GM19468 (cell line): Measurements from ENCODE around the gene SAPCD1.
"Not testable (repeated sequence)": the region's sequence is repeated elsewhere in the genome, so short reads cannot be mapped to it uniquely, and the experiment has no call there.

Source experiments
- ATAC-seq: cut with Tn5 transposase; IDR thresholded peaks from one replicate; pipeline ENCODE4 v1.9.1; 2021; ENCODE audit warnings: mild to moderate bottlenecking, moderate library complexity, moderate number of reproducible peaks; ENCODE audit not compliant: unreplicated experiment; ENCODE audit errors: extremely low read depth

Gene SAPCD1

DNA sequence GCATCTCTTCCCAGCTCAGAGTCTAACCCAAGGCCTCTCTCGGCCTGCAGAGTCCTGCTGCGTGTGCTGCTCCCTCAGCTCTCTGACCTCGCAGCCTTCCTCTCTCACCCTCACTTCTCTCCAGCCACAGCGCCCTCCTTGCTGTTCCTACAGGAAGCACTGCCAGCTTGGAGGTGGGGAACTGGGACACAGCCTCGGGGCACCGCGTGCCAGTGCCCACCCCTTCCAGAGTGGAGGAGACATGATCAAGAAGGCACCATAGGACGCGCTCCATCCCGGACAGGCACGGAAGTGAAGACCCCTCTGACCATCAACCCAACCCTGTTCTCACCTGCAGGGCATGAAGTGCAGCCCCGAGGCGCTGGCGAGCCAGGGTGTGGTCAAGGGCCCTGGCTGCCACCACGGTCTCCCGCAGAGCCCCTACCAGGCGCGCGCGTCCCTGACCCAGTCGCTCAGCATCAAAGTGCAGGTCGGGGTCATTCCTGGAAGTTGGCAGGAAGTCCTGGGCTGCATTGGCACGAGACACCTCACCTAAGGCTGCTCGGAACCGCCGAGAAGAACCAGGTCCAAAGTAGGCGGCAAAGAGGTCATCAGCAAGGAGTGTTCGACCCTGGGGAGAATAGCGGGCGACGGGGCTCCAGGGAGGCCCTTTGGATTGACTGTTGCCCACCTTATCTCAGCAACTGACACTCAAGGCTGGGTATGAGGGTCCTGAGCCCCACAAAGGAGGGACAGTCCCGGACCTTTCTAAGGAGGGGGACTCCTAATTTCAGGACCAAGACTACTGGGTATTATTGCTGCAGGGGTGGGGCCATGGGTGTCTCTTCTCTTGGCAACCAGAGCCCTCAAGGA lies 13.4 kb downstream of the SAPCD1 start:
- ATAC-seq = no peak

DNA sequence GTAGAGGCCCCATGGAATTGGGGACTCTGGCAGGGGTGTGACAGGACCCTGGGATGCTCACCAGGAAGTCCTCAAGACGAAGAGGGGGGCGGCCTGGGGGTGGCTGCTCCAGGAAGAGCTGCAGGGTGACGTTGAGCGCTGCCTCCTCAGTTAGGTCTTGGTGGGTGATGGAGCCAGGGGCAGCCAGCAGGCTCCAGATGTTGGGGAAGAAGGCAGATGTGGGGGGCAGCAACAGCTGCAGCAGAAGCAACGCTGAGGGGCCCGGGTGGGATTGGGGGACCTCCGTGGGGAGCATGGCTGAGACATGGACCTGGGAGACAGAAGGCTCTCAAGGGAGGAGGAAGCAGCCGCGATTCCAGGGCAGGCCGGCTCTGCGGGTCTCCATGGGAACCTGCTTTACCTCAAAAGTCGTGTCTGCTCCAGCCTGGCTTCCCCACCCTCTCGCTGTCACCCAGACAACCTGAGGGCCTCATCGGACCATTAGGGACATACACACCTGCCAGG lies 14.1 kb downstream of the SAPCD1 start:
- no peak for ATAC-seq

DNA sequence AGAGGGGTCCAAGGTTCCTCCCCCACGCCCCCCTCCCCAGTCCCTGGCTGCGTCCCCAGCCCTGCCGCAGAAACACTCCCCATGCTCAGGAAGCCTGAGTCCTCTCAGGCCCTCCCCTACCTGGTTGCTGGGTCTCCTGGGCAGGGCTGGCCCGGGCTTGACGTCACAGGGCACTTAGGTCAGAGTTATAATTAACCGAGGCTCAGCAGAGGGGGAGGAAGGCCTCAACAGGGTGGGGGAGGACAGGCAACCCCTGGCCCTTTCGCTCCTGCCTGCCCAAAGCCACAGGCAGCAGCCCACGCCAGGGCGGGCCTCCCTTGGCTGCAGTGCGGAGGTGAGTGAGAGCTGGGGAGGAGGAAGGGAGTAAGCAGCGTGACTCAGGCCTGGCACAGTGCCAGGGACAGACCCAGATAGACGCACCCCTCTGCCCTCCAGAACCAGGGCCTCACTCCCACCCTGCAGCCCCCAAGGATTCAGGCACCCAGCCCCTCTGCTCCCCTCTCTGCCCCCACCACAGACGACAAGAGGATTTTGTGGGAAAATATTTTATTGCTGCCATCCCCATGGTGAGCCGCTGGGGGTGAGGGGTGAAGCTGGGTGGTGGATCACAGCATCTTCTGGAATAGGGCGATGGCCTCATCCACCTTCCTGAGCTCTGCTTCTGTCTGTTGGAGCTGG lies 14.7 kb downstream of the SAPCD1 start, which contains the start of gene VWA7:
TSS of gene VWA7 (minus strand) at position 340 of the 678 bp plus-strand sequence. CDS start 549 bp downstream, outside the sequence.
- ATAC-seq = no peak

DNA sequence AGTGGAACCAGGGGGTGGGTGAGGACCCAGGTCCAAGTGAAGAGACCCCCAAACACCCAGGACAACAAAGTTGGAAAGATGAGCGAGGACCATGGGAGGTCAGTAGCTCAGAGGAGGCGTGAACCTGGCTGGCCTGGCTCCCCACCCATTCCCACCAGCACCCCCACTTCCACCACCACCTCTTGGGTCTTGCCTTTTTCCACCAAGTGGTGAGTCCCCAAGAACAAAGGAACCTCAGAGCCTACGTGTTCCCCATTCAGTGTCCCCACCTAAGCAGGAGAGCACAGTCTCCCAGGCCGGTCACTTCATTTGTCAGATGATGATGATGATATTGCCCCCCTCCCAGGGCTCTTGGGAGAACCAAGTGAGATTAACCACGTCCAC lies 15.2 kb downstream of the SAPCD1 start:
- ATAC-seq = no peak

DNA sequence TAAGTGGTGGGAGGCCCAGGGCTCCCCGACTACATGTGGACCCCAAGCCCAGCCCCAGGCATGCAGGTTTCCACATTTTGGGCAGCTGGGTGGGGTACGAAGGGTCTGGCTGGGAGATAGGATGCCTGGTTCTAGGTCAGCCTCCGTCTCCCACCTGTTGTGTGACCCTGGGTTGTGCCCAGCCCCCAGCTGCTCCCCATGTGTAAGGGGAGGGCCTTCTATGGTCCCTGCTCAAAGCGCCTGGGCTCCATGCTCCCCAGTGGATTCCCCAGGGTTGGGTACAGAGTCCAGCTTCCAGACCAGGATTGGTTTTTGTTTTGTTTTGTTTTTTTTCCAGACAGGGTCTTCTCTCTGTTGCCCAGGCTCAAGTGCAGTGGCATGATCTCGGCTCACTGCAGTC lies 15.7 kb downstream of the SAPCD1 start:
- no peak for ATAC-seq

DNA sequence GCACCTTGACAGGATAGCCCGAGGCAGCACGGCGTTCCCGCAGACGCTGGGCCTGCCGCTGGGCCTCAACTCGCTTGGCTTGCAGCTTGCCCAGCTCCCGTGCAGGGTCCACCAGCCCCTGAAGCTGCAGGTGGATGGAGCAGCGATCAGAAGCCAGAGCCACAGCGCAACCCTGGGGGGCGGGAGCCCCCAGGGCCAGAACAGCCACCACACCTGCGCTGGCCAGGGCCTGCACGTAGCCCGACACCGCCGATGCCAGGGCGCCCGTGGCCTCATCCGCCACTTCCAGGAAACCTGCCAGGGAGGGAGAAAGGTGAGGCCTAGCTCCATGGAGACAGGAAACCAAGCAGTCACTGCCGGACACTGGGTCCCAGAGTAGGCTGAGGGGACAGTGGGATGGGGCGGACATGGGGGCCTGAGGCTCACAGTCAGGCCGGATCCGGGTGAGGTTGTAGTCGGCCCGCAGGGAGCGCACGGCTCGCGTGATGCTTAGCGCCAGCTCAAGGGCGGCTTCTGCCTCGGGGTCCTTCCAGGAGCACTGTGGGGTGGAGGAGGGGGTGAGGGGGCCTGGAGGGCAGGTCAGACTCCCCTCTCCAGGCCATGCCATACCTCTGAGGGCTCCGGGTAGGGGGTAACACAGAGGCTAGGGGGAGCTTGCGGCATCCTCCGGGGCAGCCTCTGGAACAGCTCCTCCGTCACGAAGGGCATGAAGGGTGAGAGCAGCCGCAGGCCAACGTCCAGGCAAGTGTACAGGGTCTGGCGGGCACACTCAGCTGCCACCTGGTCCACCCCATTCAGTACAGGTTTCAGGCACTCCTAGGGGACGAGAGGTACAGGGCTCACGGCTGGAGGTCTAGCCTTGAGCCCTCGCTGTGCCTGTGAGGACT lies 16.8 kb downstream of the SAPCD1 start:
- no peak for ATAC-seq

DNA sequence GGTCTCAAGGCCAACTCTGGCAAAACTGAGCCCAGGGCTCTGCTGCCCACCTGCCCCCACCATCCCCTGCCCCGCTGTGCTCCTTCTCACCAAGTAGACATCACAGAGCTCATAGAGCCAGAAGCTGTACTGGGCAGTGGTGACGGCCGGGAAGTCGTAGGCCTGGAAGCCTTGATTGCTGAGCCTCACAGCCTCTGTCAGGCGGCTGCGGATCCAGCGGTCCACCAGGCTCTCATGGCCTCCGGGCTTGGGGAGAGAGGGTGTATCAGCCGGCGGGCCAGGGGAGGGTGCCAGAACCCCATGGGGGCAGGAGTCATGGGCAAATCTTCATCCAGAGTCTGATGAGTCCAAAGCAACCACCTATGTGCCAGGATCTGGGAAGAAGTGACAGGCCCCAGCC lies 17.5 kb downstream of the SAPCD1 start:
- no peak for ATAC-seq

DNA sequence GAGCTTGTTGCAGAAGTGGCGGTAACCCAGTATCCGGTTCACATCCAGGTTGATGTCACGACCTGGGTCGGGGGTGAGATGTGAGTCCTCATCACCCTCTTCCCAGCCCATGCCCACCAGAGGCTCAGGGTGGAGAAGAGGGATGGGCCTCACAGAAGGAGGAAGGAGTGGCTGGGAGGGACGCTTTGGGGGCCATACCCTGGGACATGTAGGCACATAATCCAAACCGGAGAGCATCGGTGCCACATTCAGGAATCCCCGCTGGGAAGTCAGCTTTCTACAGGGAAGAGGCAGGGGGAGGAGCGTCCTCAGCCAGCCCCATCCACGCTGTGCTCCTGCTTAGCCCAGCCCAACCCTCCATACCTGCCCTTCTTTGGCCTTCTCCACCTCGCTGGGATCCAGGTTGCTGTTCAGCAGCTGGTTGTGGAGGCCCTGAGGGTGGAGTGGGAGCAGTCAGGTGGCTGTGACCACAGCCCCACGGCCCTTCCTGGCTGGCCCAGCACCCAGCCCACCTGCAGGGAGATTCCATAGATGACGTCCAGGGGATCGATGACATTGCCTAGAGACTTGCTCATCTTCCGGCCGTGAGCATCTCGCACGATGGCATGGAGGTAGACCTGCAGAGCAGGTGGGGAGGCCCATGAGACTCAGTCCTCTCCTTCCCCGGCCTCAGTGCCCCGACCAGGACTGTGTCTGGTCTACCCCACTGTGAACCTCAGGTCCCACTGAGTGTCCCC lies 18.2 kb downstream of the SAPCD1 start:
- ATAC-seq = no peak

DNA sequence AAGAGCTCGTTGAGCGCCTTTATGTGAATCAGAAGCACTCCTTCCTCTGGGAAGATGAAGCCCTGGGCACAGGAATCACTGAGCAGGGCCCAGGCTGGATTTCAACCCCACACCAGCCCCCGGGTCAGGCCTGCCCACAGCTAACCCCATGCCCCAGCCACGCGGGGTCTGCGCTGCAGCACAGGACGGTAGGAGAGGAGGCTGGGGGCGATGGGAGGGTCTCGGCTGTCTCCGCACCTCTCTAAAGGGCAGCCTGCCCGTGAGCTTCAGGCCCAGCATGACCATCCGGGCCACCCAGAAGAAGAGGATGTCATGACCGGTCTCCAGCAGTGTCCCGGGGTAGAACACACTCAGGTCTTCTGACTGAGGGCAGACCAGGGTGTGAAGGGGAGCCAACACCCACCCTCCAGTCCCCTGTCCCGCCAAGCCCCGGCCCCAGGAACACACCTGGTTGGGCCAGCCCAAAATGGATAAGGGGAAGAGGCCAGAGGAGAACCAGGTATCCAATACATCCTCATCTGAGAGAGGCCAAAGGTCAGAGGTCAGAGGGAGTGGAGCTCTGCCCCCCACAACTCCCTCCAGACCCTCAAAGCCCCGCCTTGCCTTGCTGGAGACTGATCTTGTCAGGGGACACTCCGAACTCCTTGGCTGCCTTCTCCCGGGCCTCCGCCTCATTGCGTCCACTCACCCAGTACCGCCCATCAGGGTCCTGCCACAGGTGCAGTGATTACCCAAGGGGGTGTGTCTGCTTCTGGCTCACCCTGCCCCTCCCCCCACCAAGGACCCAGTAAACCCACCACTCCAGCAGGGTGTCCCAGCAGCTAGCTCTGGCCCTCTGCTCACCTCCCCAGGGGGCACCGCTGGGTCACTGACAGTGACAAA lies 19.0 kb downstream of the SAPCD1 start:
- no peak for ATAC-seq

DNA sequence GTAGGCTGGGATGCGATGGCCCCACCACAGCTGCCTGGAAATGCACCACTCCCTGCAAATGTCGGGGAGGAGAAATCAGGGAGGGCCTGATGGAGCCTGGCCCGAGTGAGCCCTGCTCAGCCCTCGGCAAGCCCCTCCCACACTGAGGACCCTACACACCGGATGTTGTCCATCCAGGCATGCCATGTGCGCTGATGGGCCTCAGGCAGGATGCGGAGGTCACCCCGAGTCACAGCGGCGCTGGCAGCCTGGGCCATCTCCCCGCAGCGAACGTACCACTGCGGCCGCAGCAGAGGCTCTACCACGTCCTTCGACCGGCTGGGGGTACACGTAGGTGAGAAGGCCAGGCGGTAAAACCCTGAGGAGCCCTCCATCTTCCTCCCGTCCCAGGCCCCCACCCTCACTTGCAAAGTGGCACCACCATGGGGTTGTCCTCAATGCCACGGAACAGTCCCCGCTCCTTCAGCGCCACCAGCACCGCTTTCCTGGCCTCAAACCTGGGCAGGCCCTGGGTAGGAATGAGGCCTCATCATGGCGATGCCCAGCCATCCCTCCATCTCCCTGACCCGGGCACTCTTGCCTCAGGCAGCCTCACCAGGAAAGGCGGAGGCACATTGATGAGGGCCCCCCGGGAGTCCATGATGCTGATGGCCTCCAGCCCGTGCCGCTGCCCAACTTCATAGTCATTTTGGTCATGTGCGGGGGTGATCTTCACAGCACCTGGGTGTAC lies 19.8 kb downstream of the SAPCD1 start:
- ATAC-seq = no peak

DNA sequence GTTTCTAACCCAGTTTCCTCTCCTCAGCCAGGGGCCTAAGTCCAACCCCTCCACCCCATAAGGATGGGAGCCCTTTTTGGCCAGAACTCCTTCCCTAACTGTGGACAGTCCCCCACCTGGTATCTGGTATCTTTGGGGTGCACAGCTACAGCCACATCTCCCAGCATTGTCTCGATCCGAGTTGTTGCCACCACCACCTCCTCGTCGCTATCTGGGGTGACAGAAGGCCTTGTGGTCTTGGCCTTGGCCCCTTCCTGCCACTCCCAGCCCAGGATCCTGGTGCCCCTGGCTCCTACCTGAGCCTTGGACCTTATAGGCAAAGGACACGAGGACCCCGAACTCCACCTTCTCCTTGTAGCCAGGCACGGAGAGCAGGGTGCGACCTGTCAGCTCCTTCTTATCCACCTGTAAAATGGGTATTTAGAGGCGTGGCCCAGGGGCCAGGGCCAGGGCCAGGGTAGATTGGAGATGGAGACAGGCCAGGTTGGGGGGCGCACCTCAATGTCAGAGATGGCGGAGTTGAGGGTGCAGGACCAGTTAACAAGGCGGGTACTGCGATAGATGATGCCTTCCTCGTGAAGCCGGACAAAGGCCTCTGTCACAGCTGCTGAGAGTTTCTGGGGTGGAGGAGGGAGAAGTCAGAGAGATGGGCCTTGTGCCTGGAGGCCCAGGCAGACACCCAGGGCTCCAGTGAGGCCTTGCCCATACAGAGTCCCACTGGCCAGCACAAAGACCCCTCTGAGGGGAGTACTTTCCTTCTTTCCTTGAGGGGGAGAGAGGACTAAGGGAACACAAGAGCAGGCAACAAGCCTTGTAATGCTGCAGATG lies 21.9 kb downstream of the SAPCD1 start:
- ATAC-seq = no peak

DNA sequence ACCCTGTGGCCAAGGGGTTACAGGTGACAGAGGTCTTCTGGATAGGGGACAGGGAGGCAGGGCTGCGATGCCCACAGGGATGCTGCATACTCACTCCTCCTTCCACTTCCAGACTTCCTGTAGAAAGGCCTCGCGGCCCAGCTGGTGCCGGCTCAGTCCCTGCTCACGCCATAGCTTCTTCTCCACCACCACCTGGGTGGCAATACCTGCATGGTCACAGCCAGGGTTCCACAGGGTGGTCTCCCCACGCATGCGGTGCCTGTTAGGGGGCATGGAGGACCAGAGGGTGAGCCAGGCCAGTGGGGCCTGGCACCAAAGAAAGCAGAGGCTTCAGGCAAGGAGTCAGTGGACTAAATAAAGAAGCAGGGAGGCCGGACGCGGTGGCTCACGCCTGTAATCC lies 23.0 kb downstream of the SAPCD1 start:
- no peak for ATAC-seq

DNA sequence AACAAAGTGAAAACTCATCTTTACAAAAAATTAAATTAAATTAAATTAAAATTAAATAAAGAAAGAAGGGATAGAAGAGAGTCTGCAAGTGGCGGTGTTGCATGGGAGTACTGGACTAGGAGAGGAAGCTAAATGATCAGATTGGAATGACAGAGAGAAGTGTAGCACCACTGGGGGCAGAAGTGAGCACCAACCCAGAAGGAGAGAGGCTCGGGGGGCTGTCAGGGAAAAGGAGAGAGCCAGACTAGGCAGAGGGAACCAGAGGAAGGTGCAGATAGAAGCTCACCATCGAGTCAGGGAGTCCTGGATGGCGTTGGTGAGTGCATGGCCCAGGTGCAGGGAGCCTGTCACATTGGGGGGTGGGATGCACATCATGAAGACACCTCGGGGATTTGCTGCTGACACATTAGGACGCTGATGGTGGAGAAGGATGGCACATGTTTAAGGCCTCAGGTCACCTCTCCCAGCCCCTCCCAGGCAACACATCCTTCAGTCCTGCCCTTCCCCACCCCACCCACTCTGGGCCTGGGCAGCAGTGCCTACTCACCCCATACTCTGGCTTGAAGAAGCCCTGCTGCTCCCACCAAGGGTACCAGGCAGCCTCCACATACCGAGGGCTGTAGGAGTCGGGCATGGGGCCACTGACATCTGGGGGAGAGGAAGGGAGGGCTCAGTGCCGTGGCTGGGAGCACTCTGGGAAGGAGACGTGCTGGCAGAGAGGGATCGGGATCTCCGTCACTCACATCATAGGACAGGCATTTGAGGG lies 29.1 kb downstream of the SAPCD1 start:
- no peak for ATAC-seq

DNA sequence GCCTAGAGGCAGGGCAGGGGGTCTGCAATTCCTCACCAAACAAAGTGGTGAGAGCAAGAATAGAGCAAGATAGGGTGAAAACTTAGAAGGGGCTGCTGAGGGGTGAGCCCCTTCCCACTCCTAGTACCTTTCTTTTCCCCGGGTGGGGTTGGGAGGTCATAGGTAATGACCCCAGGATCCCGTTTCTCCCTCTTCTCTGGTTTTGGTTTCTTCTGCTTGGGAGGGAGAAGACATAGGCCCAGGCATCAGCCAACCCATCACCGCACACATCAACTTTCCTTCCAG lies 29.6 kb downstream of the SAPCD1 start:
- no peak for ATAC-seq

DNA sequence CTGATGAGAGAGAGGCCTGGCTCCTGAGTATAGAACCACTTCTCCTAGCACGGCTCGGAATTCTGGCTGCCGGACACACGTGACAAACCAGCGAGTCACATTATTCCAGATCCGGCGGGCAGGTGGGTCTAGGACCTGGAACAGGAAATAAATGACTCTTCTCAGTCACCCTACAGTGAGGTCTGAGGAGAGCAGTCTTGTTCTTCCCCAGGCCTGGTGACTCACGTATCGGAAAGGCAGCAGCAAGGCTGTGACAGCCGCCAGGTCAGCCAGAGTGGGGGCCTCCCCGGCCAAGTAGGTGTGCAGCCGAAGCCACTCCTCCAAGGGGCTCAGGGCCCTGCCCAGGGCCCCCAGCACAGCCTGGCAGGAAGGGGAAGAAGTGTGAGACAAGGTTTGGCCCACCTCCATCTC lies 30.3 kb downstream of the SAPCD1 start:
- no peak for ATAC-seq

DNA sequence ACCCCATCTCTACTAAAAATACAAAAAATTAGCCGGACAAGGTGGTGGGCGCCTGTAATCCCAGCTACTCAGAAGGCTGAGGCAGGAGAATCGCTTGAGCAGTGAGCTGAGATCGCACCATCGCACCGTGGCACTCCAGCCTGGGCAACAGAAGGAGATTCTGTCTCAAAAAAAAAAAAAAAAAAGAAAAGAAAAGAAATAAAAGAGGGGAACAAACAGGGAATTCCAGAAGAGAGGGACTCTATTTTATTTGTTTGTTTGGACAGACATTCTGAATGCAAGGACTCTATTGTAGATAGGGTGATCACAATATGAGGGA lies 31.4 kb downstream of the SAPCD1 start:
- ATAC-seq = not testable (repeated sequence)

DNA sequence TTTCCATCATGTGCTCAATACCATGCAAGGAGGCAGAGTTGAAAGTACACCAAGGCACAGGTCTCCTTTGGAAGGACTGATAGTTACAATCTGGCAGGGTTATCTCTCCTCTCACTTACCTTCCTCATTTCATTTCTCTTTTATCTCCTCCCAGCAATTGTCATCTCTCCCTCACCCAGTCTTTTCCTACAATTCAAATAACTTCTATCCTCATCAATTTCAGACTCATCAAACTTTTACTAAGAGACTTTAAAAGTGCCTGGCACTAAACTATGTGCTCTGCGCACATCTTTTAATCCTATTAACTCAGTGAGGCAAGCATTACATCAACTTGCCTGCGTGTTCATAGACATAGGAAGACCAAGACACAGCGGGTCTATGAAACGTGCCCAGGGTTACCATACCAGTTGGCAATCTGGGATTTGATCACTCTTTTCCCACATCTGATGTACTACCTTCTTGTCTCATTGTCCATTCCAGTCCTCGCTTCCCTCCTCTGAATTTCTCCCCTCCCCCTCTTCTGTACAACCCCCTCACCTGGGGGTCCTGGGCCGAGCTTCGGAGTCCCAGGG lies 31.9 kb downstream of the SAPCD1 start:
- ATAC-seq = no peak
